Left ventricle myocardium superior (tissue), 1 donor: ENCODE data around the gene TLE4. TPM values are rescaled to one million over a fixed set of nuclear protein-coding genes. Genes with fewer than 3 reads are reported as not detected.

Source experiments
- ATAC-seq: fragments of 200-7000 bp; cut with Tn5 transposase; one replicate; pipeline ENCODE4 v1.9.1; 2020; ENCODE audit warnings: mild to moderate bottlenecking, moderate library complexity
- DNase-seq: peaks from one replicate; pipeline ENCODE4 v3.0.0-alpha.2; 2020
- intact Hi-C: fragments of 100-400 bp; cut with micrococcal nuclease; formaldehyde crosslinking; loops from one replicate; pipeline ENCODE4 v1.11.0; 2022
- total RNA-seq: library from RNA; stranded (reverse); fragmentation: NEBNext Ultra II Directional; extraction: Animal tissue kit (Norgen Biotek cat#: 25700); gene quantifications from one replicate; pipeline ENCODE4 v1.2.1, GENCODE V29; 2021
- donor health status: DM: no; HTN: yes; CAD: no; lungs with severe emphysema.

TLE4 gene
- total RNA-seq, 1 donor from 2014 or later = 10.7 TPM

GRCh38 chr9:79672891-79673290, 101.1 kb downstream of the TLE4 start:
- intact Hi-C loops = no loop called here
- ATAC-seq (no peak), DNase-seq (no peak)

GRCh38 chr9:79673614-79674013, 101.8 kb downstream of the TLE4 start:
- intact Hi-C loops = no loop called here
- no peak for DNase-seq
- ATAC-seq = no peak

DNA sequence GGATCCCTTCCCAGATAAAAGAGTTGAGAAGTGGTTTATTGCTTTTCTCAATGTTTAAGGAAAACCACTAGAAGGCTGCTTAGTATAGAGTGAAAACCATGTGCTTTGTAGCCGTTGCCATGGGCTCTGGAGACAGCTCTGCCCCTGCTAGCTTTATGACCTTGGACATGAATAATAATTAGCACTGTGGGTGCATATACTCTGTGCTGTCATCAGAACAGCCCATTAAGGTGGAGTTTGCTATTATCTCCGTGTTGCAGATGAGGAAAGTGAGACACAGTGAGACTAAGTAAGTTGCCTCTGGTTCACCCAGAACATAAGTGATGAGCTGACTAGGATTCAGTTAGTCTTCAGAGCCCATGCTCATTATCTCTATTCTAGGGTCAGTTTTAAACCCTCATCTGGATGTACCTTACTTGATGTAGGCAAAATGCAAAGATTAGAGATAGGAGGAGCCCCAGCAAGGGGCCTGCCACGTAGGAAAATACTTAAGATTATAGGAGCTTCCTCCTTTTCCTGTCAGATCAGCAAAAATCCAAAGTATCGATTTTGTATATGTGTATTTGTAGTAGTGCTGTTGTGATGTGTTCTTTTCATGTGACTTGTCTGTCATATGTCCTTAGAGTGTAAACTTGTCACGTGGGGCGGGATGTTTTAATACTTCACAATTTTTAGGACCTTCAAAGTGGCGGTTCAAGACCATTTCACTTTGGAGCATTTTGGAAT, 102.5 kb downstream of the TLE4 start:
- ATAC-seq = no peak

GRCh38 chr9:79681576-79681975, 109.8 kb downstream of the TLE4 start:
- no peak for ATAC-seq
- intact Hi-C loops = no loop called here
- no peak for DNase-seq

More for the DNA sequence above, 102.5 kb downstream of the TLE4 start:
- intact Hi-C loops = no loop called here
- DNase-seq = no peak

GRCh38 chr9:79682076-79682736, 110.4 kb downstream of the TLE4 start:
- no peak for DNase-seq
- intact Hi-C loops = no loop called here
- no peak for ATAC-seq

DNA sequence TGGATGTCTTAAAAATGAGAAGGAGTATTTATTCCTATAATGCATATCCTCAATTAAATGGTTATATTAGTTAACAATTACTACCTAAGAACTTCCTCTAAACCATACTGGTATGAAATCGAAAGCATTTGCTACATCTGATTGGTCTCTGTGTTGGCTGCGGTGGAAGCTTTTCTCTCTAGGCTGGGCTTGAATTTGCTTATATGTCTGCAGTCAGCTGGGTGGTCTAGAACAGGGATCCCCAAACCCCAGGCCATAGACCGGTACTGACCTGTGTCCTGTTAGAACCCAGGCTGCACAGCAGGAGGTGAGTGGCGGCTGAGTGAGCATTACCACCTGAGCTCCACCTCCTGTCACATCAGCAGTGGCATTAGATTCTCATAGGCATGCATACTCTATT, 112.3 kb downstream of the TLE4 start:
- intact Hi-C loops = no loop called here
- no peak for DNase-seq
- no peak for ATAC-seq

GRCh38 chr9:79684711-79685575, 113.2 kb downstream of the TLE4 start:
- intact Hi-C loops = no loop called here
- no peak for DNase-seq
- no peak for ATAC-seq

GRCh38 chr9:79685577-79685976, 113.8 kb downstream of the TLE4 start:
- ATAC-seq (no peak), DNase-seq (no peak)
- intact Hi-C loops = no loop called here

DNA sequence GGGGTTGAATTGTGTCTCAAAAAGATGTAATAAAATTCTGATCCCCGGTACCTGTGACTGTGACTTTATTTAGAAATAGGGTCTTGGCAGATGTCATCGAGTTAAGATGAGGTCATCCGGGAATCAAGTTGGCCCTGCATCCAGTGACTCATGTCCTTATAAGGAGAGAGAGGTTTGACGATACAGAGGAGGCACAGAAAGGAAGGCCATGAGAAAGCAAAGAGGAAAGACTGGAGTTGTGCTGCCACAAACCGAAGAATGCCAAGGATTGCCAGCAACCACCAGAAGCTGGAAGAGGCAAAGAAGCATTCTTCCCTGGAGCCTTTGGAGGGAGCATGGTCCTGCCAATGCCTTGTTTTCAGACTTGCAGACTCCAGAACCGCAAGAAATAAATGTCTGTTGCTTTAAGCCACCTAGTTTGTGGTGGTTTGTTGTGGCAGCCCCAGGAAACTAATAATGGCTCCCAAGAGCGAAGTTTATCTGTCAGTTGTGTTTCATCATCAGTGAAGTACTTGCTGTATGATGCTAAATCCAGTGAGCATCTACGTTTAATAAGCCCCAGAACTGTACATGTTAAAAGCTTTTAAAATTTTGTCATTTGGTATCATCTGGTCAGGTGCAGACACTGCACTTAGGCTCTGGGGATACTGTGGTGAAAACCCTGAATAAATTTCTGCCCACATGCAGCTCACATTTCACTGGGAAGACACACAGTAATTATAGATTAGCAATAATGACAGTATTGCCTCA, 114.8 kb downstream of the TLE4 start:
- intact Hi-C loops = no loop called here
- peak; percentile 59 for ATAC-seq

GRCh38 chr9:79687131-79687447, 115.3 kb downstream of the TLE4 start:
- no peak for ATAC-seq
- intact Hi-C loops = no loop called here
- no peak for DNase-seq

More for the DNA sequence above, 114.8 kb downstream of the TLE4 start:
- no peak for DNase-seq

DNA sequence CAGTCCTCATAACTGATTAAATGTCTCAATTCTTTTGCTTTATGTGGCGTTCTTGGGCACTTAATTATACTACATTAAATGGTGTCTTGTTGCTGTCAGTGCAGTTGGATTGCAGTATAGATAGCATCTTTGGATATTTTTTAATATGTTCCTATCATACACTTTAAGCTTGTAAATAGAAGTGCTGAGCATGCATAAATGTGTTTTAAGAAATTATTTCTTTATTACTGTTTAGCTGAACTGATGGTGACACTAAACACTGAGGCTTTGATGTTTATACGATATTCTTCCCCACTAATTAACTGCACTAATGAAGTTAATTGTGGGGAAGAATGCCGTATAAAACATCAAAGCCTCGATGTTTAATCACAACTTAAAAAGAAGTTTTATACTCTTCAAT, 116.6 kb downstream of the TLE4 start:
- intact Hi-C loops = no loop called here
- DNase-seq (no peak), ATAC-seq (no peak)

GRCh38 chr9:79689576-79689975, 117.8 kb downstream of the TLE4 start:
- intact Hi-C loops = no loop called here
- no peak for DNase-seq
- ATAC-seq = no peak

GRCh38 chr9:79691496-79691895, 119.7 kb downstream of the TLE4 start:
- ATAC-seq = no peak
- no peak for DNase-seq
- intact Hi-C loops = no loop called here

DNA sequence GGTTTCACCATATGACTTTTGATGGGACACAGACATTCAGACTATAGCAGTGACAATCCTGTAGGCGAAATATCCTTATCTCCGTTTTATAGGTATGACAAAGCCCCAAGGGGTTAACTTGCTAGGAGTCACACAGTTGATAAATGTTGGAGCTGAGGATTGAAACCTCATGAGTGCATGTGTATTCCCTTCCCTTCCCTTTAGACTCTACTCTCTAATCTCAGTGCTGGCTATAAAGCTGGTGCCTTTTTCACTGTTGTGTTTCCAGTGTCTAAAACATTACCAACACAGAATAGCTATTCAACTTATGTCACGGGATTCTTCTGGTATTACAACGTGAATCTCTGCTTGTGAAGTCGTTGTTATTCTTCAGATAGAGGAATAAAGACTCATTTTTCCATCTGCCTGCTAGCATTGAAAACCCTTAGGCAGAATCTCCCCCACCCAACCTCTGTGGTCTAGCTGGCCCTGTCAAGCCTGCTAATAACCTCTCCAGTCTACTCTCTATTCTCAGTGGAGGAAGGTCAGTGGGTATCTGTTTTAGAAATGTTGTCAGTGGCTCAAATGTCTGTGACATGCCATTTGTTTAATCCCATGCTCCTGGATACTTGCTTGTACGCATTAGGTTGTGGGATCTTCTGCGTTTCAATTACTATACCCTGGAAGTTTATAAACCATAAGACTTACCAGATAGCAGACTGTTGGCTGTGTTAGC, 121.2 kb downstream of the TLE4 start:
- DNase-seq (no peak), ATAC-seq (no peak)
- intact Hi-C loops = no loop called here

GRCh38 chr9:79693750-79694149, 122.0 kb downstream of the TLE4 start:
- DNase-seq = no peak
- intact Hi-C loops = no loop called here

DNA sequence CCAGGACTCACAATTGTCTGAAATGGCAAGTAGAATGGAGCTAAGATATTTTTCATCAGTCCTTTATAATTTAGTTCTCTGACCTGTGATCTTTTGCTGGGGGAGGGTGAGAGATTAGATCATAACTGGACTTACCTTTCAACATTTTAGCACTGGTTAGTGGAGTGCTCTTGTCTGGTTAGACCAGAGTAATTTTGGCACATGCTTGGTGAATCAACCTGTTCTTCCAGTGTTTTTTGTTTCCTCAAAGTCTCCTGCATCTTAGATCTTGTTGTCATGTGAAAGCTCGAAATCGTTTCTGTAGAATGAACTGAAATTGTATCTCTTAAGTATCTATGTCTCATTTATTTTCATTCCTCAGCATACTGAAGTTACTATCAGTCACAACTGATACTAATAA, 122.4 kb downstream of the TLE4 start:
- ATAC-seq (no peak), DNase-seq (no peak)
- intact Hi-C loops = no loop called here

More at GRCh38 chr9:79693750-79694149, 122.0 kb downstream of the TLE4 start:
- ATAC-seq = no peak

- no peak for DNase-seq
- no peak for ATAC-seq
- intact Hi-C loops = no loop called here
Measured at GRCh38 chr9:79694676-79695400, 123.1 kb downstream of the TLE4 start.

- intact Hi-C loops = no loop called here
- ATAC-seq (no peak), DNase-seq (no peak)
Measured at GRCh38 chr9:79695531-79696175, 123.9 kb downstream of the TLE4 start.
